HEK293T (cell line): Measurements from ENCODE around the gene HOXB13.

Experiments used
- SUZ12 ChIP-seq: fragments of 450-650 bp; IDR thresholded peaks from 2 replicates; pipeline ENCODE4 v1.6.1; 2016; ENCODE audit warnings: mild to moderate bottlenecking
- ZNF384 ChIP-seq: fragments of 450-650 bp; IDR thresholded peaks from 2 replicates; pipeline ENCODE4 v1.6.1; 2016

DNA sequence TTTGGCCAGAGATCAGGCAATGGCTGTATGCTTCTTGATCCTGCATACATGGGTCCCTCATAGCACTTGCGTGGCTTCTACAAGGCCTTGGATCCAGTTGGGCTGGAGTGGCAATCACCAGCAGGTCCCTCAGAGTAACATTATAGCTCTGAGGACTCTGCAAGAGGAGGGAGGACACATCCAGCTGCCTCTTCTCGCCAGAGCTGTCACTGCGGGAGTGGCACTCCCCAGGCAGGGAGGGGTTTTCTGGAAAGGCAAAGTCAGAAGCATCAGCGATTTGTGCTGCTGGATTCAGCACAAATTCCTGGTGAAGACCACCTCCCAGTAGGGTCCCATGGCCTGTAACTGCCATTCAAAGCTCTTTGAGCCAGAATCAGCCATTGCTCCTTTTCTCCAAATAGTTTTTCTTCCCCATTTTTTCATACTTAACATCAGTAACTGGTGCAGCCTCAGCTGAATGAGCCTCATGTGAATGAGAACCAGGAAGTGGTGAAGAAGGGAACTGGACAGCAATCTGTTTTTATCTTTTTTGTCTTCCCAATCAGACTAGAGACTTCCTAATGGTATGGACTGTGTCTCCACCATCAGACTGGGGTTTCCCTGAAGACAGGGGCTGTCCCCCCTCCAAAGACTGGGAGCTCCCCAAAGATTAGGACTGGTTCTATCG lies 40.6 kb upstream of the HOXB13 start:
- TF ChIP-seq ZNF384: no peak
- TF ChIP-seq SUZ12: no peak
